Breast epithelium (tissue), 4 donors: Measurements from ENCODE around the gene NEO1. TPM values are rescaled to one million over a fixed set of nuclear protein-coding genes. Genes with fewer than 3 reads are reported as not detected.

Experiments
- DNase-seq, 2 donors: peaks; one replicate each; pipeline ENCODE4 v3.0.0-alpha.2; 2019; ENCODE audit warnings: low spot score in 2 of 2
- H3K27ac ChIP-seq, 2 donors: fragments of 200-600 bp; sonication (generic) in 1 of 2; one replicate each; pipeline ENCODE4 v1.5.1; 2016 to 2019; ENCODE audit warnings: mild to moderate bottlenecking in 1 of 2
- H3K27me3 ChIP-seq, 2 donors: fragments of 200-600 bp; sonication (generic) in 1 of 2; one replicate each; pipeline versions ENCODE4 v1.5.1 to v1.6.0; 2017 to 2019; ENCODE audit warnings: control low read depth in 1 of 2, mild to moderate bottlenecking in 1 of 2
- H3K36me3 ChIP-seq: fragments of 200-600 bp; one replicate; pipeline ENCODE4 v1.5.1; 2019
- H3K4me1 ChIP-seq, 2 donors: fragments of 200-600 bp; sonication (generic); one replicate each; pipeline ENCODE4 v1.5.1; 2016 to 2019; ENCODE audit warnings: control low read depth in 1 of 2
- H3K4me3 ChIP-seq, 3 donors: fragments of 200-600 bp; sonication (generic); 1 replicate in 2 of 3; 2 replicates in 1 of 3; pipeline ENCODE4 v1.5.1; 2016 to 2019; ENCODE audit warnings: mild to moderate bottlenecking in 3 of 3, moderate library complexity in 2 of 3
- H3K9me3 ChIP-seq, 2 donors: fragments of 200-600 bp; sonication (generic) in 1 of 2; one replicate each; pipeline ENCODE4 v1.5.1; 2016 to 2019; ENCODE audit warnings: control low read depth in 1 of 2
- CTCF ChIP-seq, 3 donors: fragments of 450-650 bp; IDR thresholded peaks; one replicate each; pipeline ENCODE4 v1.5.1; 2016 to 2017; ENCODE audit warnings: antibody characterized with exemption in 3 of 3, mild to moderate bottlenecking in 3 of 3, moderate library complexity in 3 of 3
- POLR2A ChIP-seq: fragments of 450-650 bp; IDR thresholded peaks from one replicate; pipeline ENCODE4 v1.6.1; 2016; ENCODE audit warnings: antibody characterized with exemption, mild to moderate bottlenecking, moderate library complexity
- POLR2AphosphoS5 ChIP-seq, 3 donors: sonication (generic); formaldehyde crosslinking; IDR thresholded peaks; one replicate each; pipeline ENCODE4 v1.6.1; 2017; ENCODE audit warnings: antibody characterized with exemption in 3 of 3
- intact Hi-C: fragments of 100-400 bp; cut with DNase I; formaldehyde crosslinking; loops from one replicate; pipeline ENCODE4 v1.15.1; 2023; ENCODE audit warnings: low total_unique reads
- total RNA-seq, 3 donors: library from RNA; depleted of rRNA; stranded (reverse); fragments of >200 nt; gene quantifications; one replicate each; pipeline ENCODE4 v1.1.0, GENCODE V29; 2016

NEO1 gene
- total RNA-seq, 3 donors from 2014 or later: 21.3 to 66.3 (median 27.5) TPM

GRCh38 chr15:73330206-73331051 is 278.2 kb downstream of the NEO1 start:
- Histone ChIP-seq H3K9me3 (no peaks in the 10 kb centered on the region), H3K4me1 (no peaks in the 10 kb centered on the region), H3K27me3 (peaks cover 0 to 7% of the 10 kb centered on the region in 2 donors), H3K27ac (no peak overlapping the region), H3K36me3 (no peaks in the 10 kb centered on the region), H3K4me3 (no peak overlapping the region)
- TF ChIP-seq CTCF (IDR thresholded peaks at IDR 0.05) (no peak), POLR2AphosphoS5 (IDR thresholded peaks at IDR 0.05) (no peak), POLR2A (no peak)
- intact Hi-C loops: no loop called here
- no peak for DNase-seq

- intact Hi-C loops: no loop called here
- Histone ChIP-seq H3K27ac (no peak overlapping the region), H3K4me1 (no peaks in the 10 kb centered on the region), H3K27me3 (no peaks in the 10 kb centered on the region), H3K36me3 (no peaks in the 10 kb centered on the region), H3K9me3 (no peaks in the 10 kb centered on the region), H3K4me3 (no peak overlapping the region)
- DNase-seq: no peak
- TF ChIP-seq CTCF (IDR thresholded peaks at IDR 0.05) (no peak), POLR2A (no peak), POLR2AphosphoS5 (IDR thresholded peaks at IDR 0.05) (no peak)
Observed at GRCh38 chr15:73331501-73331900, 279.2 kb downstream of the NEO1 start.

- no peak overlapping the region for H3K4me3 ChIP-seq
- no peaks in the 10 kb centered on the region for H3K4me1 ChIP-seq
- H3K27ac ChIP-seq: no peak overlapping the region
- intact Hi-C loops: no loop called here
- TF ChIP-seq CTCF (IDR thresholded peaks at IDR 0.05): no peak
- no peaks in the 10 kb centered on the region for H3K9me3 ChIP-seq
- H3K36me3 ChIP-seq: no peaks in the 10 kb centered on the region
- no peak for DNase-seq
- no peaks in the 10 kb centered on the region for H3K27me3 ChIP-seq
Observed at GRCh38 chr15:73331991-73332925, 280.0 kb downstream of the NEO1 start.

- intact Hi-C loops: no loop called here
- no peaks in the 10 kb centered on the region for H3K4me1 ChIP-seq
- no peaks in the 10 kb centered on the region for H3K27me3 ChIP-seq
- no peak for TF ChIP-seq CTCF (IDR thresholded peaks at IDR 0.05)
- TF ChIP-seq POLR2AphosphoS5 (IDR thresholded peaks at IDR 0.05): no peak
- no peak for TF ChIP-seq POLR2A
- H3K4me3 ChIP-seq: no peak overlapping the region
- no peak overlapping the region for H3K27ac ChIP-seq
- no peak for DNase-seq
- H3K36me3 ChIP-seq: no peaks in the 10 kb centered on the region
- H3K9me3 ChIP-seq: no peaks in the 10 kb centered on the region
Observed at GRCh38 chr15:73333001-73333400, 280.7 kb downstream of the NEO1 start.

GRCh38 chr15:73334086-73334485 is 281.8 kb downstream of the NEO1 start:
- no peaks in the 10 kb centered on the region for H3K27me3 ChIP-seq
- no peaks in the 10 kb centered on the region for H3K36me3 ChIP-seq
- H3K4me1 ChIP-seq: no peaks in the 10 kb centered on the region
- TF ChIP-seq POLR2A: no peak
- no peak for TF ChIP-seq CTCF (IDR thresholded peaks at IDR 0.05)
- no peak for TF ChIP-seq POLR2AphosphoS5 (IDR thresholded peaks at IDR 0.05)
- H3K27ac ChIP-seq: no peak overlapping the region
- H3K9me3 ChIP-seq: no peaks in the 10 kb centered on the region
- intact Hi-C loops: no loop called here
- no peak overlapping the region for H3K4me3 ChIP-seq
- DNase-seq: no peak
